Effector memory CD4-positive, alpha-beta T cell (primary cell): ENCODE results near the gene AP5S1.

ENCODE experiments used
- DNase-seq, 3 donors: peaks; one replicate each; pipeline ENCODE4 v3.0.0-alpha.2; 2020
- H3K27ac ChIP-seq: 2 replicates; pipeline ENCODE4 v1.7.0; 2013; ENCODE audit warnings: mild to moderate bottlenecking, low read length, moderate library complexity; ENCODE audit not compliant: insufficient read depth, poor library complexity, severe bottlenecking
- H3K27me3 ChIP-seq: replicated peaks from 2 replicates; pipeline ENCODE4 v1.7.0; 2013; ENCODE audit warnings: mild to moderate bottlenecking, low read length; ENCODE audit not compliant: insufficient read depth, control insufficient read depth, poor library complexity, severe bottlenecking
- H3K36me3 ChIP-seq: 2 replicates; pipeline ENCODE4 v1.7.0; 2013; ENCODE audit warnings: mild to moderate bottlenecking, low read length, moderate library complexity; ENCODE audit not compliant: control insufficient read depth, insufficient read depth
- H3K4me1 ChIP-seq: 2 replicates; pipeline ENCODE4 v1.7.0; 2013; ENCODE audit warnings: low read length, mild to moderate bottlenecking; ENCODE audit not compliant: control insufficient read depth, insufficient read depth, poor library complexity, severe bottlenecking
- H3K4me3 ChIP-seq: 2 replicates; pipeline ENCODE4 v1.7.0; 2013; ENCODE audit warnings: low read length, low read depth, mild to moderate bottlenecking; ENCODE audit not compliant: insufficient read depth, poor library complexity, severe bottlenecking
- H3K9me3 ChIP-seq: 2 replicates; pipeline ENCODE4 v1.7.0; 2013; ENCODE audit warnings: mild to moderate bottlenecking, low read length, moderate library complexity; ENCODE audit not compliant: control insufficient read depth

The AP5S1 gene

DNA sequence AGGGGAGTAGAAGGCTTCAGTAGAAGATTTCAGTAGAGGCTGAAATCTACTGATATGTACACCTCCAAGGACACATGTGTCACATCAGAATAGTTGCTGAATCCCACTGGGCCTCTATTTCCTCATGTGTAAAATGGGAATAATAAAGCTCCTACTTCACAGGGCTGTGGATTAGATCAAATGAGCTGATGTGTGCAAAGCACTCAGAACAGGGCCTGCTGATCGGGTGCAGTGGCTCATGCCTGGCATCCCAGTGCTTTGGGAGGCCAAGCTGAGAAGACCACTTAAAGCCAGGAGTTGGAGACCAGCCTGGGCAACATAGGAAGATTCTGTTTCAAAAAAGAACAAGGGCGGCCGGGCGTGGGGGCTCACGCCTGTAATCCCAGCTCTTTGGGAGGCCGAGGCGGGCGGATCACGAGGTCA is 8.1 kb upstream of the AP5S1 start:
- H3K27ac ChIP-seq, result peak overlapping the region; percentile 95
- H3K4me3 ChIP-seq, result no peak overlapping the region
- H3K9me3 ChIP-seq, result no peaks in the 10 kb centered on the region
- H3K36me3 ChIP-seq, result no peaks in the 10 kb centered on the region
- no peaks in the 10 kb centered on the region for H3K27me3 ChIP-seq
- DNase-seq, result no peak
- peaks cover 68% of the 10 kb centered on the region for H3K4me1 ChIP-seq

DNA sequence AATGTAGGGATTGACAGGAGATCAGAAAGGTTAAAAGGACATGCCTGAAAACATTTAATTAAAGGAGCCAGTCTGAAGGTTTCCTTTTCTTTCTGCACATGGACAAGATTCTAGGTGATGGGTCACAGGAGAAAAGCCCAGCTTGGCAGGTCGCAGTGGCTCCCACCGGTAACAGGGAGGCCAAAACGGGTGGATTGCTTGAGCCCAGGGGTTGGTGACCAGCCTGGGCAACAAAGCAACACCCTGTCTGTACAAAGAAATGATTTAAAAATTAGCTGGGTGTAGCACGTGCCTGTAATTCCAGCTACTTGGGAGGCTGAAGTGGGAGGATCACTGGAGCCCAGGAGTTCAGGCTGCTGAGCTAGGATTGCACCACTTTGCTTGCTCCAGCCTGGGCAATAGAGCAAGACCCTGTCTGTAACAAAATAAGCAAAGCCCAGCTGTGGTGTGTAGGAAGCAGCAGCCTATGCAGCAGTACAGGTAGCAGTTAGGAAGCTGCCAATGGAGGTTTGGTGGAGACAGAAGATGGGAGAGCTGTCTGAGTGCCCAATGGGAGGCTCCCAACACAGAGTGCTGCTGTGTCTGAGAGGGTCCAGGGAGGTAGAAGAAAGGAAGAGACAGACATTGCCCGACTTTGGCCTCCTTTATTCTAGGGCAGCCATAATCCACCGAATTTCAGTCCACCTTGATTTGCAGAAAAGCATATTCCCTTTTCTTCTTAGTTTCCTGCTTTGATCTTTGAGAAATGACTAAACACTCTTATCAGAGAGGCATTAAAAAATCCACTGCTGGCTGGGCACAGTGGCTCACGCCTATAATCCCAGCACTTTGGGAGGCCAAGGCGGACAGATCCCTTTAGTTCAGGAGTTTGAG is 7.1 kb upstream of the AP5S1 start:
- Histone ChIP-seq H3K4me1 (peaks cover 59% of the 10 kb centered on the region), H3K27ac (peak overlapping the region; percentile 95), H3K4me3 (no peak overlapping the region), H3K36me3 (no peaks in the 10 kb centered on the region), H3K9me3 (no peaks in the 10 kb centered on the region), H3K27me3 (no peaks in the 10 kb centered on the region)
- no peak for DNase-seq

DNA sequence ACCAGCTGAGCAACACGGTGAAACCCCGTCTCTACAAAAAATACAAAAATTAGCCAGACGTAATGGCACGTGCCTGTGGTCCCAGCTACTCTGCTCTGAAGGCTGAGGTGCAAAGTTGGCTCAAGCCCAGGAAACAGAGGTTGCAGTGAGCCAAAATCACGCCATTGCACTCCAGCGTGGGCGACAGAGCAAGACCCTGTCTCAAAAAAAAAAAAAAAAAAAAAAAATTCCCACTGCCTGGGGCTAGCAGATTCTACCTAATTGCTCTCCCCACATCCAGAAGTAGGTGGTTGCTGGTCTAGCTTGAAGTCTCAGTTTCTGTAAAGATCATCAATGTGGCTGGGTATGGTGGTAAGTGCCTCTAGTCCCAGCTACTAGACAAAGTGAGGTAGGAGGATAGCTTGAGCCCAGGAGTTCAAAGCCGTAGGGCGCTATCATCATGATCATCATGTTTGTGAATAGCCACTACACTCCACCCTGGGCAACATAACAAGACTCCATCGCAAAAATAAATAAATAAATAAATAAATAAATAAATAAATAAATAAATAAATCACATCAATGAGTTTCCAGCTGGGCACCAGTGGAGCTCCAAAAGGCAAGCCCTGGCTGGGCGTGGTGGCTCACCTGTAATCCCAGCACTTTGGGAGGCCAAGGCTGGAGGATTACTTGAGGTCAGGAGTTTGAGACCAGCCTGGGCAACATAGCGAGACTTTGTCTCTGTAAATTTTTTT is 6.3 kb upstream of the AP5S1 start:
- peak in 1 of 3 donors; percentile 13 for DNase-seq
- H3K9me3 ChIP-seq, result no peaks in the 10 kb centered on the region
- H3K27me3 ChIP-seq, result no peaks in the 10 kb centered on the region
- peak overlapping the region; percentile 95 for H3K27ac ChIP-seq
- peaks cover 66% of the 10 kb centered on the region for H3K4me1 ChIP-seq
- H3K4me3 ChIP-seq, result no peak overlapping the region
- H3K36me3 ChIP-seq, result no peaks in the 10 kb centered on the region

DNA sequence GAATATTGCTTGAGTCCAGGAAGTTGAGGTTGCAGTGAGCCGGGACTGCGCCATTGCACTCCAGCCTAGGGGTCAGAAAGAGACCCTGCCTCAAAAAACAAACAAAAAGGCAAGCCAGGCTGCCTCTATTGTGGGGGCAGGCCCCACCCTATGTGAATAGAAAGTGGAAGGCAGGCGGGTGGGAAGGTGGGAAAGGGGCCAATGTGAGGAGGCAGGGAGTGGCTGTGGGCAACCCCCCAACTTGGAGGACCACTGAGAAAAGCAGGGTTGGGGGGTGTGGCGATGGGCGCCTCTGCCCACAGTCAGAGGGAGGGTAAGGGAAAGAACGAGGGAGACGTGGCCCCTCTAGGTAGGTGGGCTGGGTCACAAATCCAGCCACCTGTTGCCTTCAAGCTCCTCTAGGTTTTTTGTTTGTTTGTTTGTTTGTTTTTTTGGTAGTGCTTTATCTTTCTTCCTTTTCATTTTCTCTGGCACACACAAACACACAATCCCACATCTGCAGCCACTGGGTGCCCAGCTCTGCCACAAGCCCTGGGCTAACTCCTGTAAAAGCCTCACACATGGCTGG is 5.3 kb upstream of the AP5S1 start:
- H3K36me3 ChIP-seq, result no peaks in the 10 kb centered on the region
- H3K4me1 ChIP-seq, result peaks cover 68% of the 10 kb centered on the region
- no peaks in the 10 kb centered on the region for H3K9me3 ChIP-seq
- no peak overlapping the region for H3K4me3 ChIP-seq
- H3K27ac ChIP-seq, result peak overlapping the region; percentile 50
- no peaks in the 10 kb centered on the region for H3K27me3 ChIP-seq
- DNase-seq, result no peak

DNA sequence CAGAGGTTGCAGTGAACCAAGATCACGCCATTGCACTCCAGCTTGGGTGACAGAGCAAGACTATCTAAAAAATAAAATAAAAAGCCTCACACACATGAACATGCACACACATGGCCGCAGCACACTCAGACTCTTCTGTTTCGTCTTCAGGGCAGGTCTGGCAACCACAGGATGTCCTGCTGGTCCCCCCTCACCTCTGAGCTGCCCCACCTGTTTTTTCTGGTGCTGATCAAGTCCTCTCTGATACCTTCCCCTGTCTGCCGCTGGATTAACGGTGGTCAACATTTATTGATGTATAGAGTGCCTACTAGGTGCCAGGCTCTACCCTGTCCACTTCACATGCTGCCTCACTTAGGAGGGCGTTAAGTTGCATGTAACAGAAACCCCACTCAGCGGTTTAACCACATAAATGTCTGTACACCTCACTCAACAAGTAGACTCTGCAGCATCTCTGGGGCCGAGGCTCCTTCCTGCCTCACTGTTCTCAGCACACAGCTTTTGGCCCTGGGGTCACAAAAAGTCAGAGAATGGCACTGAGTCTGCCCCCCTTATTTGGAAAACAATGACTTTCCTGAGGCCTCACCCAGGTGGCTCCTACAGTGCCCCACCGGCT is 4.5 kb upstream of the AP5S1 start:
- DNase-seq, result no peak
- H3K27ac ChIP-seq, result peak overlapping the region; percentile 50
- no peaks in the 10 kb centered on the region for H3K36me3 ChIP-seq
- peaks cover 61% of the 10 kb centered on the region for H3K4me1 ChIP-seq
- H3K27me3 ChIP-seq, result no peaks in the 10 kb centered on the region
- no peak overlapping the region for H3K4me3 ChIP-seq
- H3K9me3 ChIP-seq, result no peaks in the 10 kb centered on the region

DNA sequence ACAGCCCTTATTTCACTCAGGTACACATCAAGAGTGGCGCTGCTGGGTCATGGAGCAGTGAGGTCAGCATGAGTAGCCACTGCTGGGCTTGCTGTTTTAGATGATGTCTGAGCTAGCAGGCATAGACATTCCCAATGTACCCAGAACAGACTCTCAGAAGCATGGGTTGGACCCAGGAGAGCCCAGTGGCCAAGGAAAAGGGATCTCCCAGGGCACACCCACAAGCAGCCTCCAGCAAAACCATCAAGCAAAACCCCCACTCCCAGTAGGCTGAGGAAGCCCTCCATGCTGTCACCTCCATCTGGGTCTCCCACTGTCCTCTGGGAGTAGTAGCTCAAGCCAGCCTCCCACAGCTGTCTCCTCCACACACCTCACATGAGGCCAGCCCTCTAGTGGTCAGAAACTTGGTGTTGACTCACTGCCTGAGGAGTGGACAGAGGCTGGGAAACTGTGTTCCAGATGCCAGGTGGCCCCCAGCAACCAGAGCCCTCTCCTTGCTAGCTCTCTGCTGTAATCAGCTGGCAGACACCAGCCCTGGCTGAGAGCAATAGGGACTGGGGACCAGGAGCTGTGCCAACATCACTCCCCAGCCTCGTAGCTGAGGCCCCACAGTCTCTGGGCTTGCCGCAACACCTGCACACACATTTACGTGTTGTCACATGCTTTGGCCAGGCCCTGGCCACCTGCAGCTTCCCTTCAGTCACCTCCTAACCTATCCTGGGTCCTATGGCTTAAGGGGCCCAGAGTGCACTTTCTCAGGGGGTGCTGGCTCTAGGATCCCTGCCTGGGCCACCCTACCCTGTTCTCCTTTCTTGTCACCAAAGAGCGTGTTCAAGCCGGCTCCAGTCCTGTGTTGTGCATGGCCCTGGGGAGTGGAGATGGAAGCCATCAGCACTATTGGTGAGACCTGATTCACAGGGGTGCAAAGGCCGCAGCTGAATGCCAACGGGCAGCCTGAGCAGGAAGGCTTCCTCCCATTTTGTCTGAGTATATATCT is 1.9 kb upstream of the AP5S1 start:
- H3K36me3 ChIP-seq, result peaks cover 9% of the 10 kb centered on the region
- no peak overlapping the region for H3K4me3 ChIP-seq
- H3K27me3 ChIP-seq, result no peaks in the 10 kb centered on the region
- peaks cover 43% of the 10 kb centered on the region for H3K4me1 ChIP-seq
- H3K9me3 ChIP-seq, result no peaks in the 10 kb centered on the region
- no peak overlapping the region for H3K27ac ChIP-seq
- no peak for DNase-seq

DNA sequence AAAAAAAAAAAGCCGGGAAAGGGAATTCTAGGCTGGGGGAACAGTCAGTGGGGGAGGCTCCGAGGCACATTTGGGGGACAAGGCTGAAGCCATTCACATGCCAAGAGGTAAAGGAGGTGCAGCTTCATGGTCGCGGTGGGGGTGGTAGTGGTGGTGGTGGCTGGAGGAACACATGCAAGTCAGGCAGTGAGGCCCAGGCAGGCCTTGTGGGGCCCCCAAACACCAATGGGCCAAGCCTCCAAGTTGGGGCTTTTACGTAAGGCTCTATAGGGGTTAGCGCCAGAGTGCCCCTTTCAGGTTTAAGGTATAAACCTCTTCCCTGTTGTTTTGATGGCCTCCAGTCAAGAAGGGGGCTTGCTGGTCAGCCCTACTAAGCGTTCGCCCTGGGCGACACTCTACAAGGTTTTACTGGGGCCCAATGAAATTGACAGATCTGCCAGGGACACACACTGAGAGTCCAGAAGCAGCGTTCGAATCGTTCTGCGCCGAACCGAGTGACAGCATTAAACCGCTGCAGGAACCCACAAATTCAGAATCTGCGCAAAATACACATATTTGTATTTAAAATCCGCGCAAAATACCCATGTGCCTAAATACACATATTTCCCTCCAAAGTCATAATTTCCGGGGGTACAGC is 818 bp upstream of the AP5S1 start:
- Histone ChIP-seq H3K4me1 (peaks cover 36% of the 10 kb centered on the region), H3K27ac (peak overlapping the region; percentile 98), H3K36me3 (peaks cover 19% of the 10 kb centered on the region), H3K9me3 (no peaks in the 10 kb centered on the region), H3K4me3 (peak overlapping the region; percentile 73), H3K27me3 (no peaks in the 10 kb centered on the region)
- no peak for DNase-seq

DNA sequence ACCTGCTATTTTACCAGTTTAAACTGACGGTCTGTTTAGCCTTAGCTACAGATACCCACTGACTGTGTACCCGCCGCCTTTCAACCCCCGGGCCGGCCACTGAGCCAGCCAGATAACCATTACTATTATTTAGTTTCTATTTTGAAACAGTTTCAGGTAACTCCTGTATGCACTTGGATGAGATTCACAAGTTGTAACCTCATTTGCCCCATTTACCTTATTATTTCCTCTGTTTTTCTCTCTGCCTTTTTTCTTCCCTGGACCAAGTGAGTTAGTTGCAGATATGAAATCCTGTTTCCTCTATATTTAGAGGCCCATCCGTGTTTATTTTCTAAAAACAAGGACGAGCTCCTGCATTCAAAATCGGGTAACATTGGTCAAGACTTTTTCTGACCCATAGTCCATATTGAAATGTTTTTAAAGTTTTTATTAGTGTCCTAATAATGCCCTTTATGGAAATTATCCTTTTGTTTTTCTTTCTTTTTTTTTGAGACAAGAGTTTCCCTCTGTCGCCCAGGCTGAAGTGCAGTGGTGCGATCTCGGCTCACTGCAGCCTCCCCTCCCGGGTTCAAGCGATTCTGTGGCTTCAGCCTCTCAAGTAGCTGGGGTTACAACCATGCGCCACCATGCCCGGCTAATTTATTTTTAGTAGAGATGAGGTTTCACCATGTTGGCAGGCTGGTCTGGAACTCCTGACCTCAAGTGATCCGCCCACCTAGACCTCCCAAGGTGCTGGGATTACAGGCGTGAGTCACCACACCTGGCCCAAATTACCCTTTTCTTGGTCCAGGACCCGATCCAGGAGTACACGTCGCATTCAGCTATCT is 767 bp downstream of the AP5S1 start:
- peaks cover 21% of the 10 kb centered on the region for H3K36me3 ChIP-seq
- H3K4me3 ChIP-seq, result peak overlapping the region; percentile 73
- no peaks in the 10 kb centered on the region for H3K27me3 ChIP-seq
- no peak for DNase-seq
- peaks cover 21% of the 10 kb centered on the region for H3K4me1 ChIP-seq
- peak overlapping the region; percentile 98 for H3K27ac ChIP-seq
- H3K9me3 ChIP-seq, result no peaks in the 10 kb centered on the region
